Esophagus squamous epithelium (tissue), 4 donors: ENCODE data around the gene PPP1R8.

Experiments
- POLR2A ChIP-seq, 4 donors: fragments of 450-650 bp; IDR thresholded peaks; one replicate each; pipeline ENCODE4 v1.6.1; 2017; ENCODE audit warnings: antibody characterized with exemption in 4 of 4, mild to moderate bottlenecking in 4 of 4, moderate library complexity in 3 of 4
- TF ChIP-seq, protein P1 (sequence below), 6 experiments: fragments of 450-650 bp in 4 of 6; fragments of 200-600 bp in 2 of 6; sonication (generic) in 2 of 6; IDR thresholded peaks; one replicate each; pipeline ENCODE4 v1.5.1; 2016 to 2019; ENCODE audit warnings: antibody characterized with exemption in 6 of 6, mild to moderate bottlenecking in 4 of 6, moderate library complexity in 4 of 6

DNA sequence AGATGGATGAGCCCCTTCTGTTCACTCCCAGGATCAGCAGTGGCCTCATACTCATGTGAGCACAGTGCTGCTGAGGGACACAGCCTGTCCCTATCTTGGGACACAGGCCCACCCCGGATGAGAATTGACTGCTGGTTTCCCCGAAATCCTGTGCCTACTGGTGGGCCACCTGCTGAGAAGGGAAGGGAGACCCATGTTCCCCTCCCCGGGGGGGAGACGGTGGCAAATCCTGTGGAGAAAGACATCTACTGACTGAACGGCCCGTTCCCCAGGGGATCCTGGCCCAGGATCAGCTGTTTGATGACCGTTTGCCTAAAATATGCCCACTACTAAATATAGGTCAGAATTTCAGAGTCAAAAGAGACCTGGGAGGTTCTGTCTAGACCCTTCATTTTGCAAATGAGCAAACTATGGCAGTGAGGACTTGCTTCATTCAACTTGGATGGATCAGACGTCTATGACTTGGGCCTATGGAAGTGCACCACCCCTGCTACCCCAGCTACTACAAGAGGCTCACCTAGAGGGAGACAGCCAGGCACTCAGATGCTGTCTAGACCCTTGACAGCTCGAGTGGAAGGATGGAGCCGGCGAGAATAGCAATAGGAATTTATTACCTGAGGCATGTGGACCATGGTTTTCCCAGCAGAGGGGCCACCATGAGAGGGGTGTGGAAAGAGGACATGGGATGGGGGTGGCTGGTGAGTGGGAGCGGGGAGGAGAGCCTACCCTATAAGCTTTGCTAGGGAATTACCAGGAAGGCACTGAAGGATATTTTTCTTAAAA is 26.2 kb downstream of the PPP1R8 start:
- TF ChIP-seq POLR2A (IDR thresholded peaks at IDR 0.05), result no peak
- TF ChIP-seq, protein P1, sequence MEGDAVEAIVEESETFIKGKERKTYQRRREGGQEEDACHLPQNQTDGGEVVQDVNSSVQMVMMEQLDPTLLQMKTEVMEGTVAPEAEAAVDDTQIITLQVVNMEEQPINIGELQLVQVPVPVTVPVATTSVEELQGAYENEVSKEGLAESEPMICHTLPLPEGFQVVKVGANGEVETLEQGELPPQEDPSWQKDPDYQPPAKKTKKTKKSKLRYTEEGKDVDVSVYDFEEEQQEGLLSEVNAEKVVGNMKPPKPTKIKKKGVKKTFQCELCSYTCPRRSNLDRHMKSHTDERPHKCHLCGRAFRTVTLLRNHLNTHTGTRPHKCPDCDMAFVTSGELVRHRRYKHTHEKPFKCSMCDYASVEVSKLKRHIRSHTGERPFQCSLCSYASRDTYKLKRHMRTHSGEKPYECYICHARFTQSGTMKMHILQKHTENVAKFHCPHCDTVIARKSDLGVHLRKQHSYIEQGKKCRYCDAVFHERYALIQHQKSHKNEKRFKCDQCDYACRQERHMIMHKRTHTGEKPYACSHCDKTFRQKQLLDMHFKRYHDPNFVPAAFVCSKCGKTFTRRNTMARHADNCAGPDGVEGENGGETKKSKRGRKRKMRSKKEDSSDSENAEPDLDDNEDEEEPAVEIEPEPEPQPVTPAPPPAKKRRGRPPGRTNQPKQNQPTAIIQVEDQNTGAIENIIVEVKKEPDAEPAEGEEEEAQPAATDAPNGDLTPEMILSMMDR (IDR thresholded peaks at IDR 0.05), result no peak
